KOPT-K1 (cell line): ENCODE measurements around the gene C7orf33.

Source experiments
- H3K27ac ChIP-seq: fragments of 200-600 bp; sonication (generic); 2 replicates; pipeline ENCODE4 v1.5.1; 2016; ENCODE audit warnings: antibody characterized with exemption, mild to moderate bottlenecking, low read depth, low read length; ENCODE audit not compliant: poor library complexity, severe bottlenecking
- H3K36me3 ChIP-seq: fragments of 200-600 bp; sonication (generic); 2 replicates; pipeline ENCODE4 v1.5.1; 2017; ENCODE audit warnings: antibody characterized with exemption, mild to moderate bottlenecking, low read length, moderate library complexity; ENCODE audit not compliant: insufficient read depth
- H3K9me3 ChIP-seq: fragments of 200-600 bp; sonication (generic); 2 replicates; pipeline ENCODE4 v1.5.1; 2017; ENCODE audit warnings: antibody characterized with exemption, low read length, mild to moderate bottlenecking; ENCODE audit not compliant: insufficient read depth, poor library complexity, severe bottlenecking

Gene C7orf33

DNA sequence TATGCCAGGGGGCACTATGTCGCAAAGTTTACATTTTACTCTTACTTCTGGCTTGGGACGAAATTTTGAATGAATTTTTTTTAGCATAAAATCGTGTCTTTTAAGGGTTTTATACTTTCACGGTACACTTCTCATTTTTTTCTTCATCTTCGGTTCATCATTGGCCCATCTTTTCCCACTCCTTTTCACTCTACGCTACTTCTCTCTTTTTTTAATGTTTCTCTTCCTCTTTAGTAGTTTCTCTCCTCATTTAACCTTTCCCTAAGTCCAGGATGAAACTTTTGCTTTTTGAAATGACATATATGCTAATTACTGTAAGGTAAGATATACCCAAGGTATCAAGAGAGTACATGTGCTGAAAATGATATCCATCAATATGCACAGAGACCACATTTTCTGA lies 39.5 kb downstream of the C7orf33 start:
- Histone ChIP-seq H3K27ac (no peak overlapping the region), H3K36me3 (no peaks in the 10 kb centered on the region), H3K9me3 (peaks cover 10% of the 10 kb centered on the region)

DNA sequence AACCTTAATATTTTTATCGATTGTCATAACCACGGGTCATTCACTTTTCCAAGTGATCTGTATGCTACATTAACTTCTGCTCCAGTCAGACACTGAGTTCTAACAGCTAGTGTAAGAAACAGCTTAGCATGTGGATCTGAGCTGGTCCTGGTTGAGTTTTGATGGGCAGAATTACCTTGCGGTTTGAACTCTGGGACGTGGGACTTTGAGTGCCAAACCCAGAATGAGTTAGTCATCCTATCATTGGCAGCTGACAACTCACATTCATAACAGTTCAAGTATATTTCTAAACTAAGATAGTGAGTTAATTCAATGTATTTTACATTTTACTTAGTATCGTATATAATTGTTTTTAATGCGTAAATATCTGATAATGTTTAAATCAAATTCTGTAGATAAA lies 43.2 kb downstream of the C7orf33 start:
- Histone ChIP-seq H3K27ac (no peak overlapping the region), H3K9me3 (peaks cover 10% of the 10 kb centered on the region), H3K36me3 (no peaks in the 10 kb centered on the region)

DNA sequence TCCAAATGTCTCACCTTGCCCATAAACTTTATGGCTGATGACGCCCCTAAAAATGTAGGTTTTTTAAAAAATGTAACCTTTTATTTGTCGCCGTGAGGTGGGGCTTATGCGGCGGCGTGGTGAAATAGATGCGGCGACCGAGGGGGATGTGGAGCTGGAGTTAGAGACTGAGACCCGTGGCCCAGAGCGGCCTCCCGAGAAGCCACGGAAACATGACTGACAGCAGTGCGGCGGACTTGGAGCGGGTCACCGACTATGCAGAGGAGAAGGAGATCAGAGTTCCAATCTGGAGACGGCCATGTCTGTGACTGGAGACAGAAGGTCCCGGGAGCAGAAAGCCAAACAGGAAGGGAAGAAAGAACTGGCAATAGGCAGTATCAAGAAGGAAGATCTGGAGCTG lies 46.5 kb downstream of the C7orf33 start:
- no peak overlapping the region for H3K27ac ChIP-seq
- H3K36me3 ChIP-seq = no peaks in the 10 kb centered on the region
- H3K9me3 ChIP-seq = no peaks in the 10 kb centered on the region

DNA sequence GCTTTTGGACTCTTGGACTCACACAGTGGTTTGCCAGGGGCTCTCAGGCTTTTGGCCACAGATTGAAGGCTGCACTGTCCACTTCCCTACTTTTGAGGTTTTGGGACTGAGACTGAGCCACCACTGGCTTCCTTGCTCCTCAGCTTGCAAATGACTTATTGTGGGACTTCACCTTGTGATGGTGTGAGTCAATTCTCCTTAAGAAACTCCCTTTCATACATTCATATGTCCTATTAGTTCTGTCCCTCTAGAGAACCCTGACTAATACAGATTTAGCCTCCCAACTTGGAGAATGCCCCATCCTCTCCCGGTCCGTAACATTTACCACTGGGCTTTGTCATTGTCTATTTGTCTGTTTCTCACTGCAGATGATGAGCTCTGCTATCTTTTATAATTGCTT lies 55.3 kb downstream of the C7orf33 start:
- H3K27ac ChIP-seq = no peak overlapping the region

DNA sequence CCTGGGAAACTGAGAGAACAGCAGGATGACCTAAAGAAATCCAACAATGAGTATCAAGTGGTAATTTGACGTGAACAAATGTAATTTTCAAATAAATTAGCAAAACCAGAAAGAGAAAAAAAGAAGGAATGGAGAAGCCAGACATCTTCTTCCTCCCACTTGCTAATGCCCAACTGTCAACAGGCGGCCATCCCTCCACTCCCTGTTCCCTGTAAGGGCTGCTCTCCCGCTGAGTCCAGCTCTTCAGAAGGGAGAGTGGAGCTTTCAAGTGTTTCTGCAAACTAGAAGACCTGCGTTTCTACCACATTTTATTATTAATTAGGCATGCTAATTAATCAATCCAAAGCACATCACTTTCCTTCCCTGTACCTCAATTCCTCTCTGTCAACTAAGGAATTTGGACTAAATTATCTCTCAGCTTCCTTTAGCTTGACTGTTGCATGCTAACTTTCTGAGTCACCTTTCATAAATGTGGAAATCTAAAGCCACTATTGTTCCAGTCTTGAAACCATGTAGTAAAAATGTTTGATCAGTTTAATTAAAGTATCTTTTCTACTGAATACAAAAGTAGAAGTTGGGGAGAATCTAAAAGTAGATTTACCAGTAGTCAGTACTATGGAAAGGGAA lies 59.8 kb downstream of the C7orf33 start:
- no peaks in the 10 kb centered on the region for H3K36me3 ChIP-seq
- no peak overlapping the region for H3K27ac ChIP-seq
- no peaks in the 10 kb centered on the region for H3K9me3 ChIP-seq

More for the DNA sequence above, 55.3 kb downstream of the C7orf33 start:
- H3K9me3 ChIP-seq = no peaks in the 10 kb centered on the region
- no peaks in the 10 kb centered on the region for H3K36me3 ChIP-seq

DNA sequence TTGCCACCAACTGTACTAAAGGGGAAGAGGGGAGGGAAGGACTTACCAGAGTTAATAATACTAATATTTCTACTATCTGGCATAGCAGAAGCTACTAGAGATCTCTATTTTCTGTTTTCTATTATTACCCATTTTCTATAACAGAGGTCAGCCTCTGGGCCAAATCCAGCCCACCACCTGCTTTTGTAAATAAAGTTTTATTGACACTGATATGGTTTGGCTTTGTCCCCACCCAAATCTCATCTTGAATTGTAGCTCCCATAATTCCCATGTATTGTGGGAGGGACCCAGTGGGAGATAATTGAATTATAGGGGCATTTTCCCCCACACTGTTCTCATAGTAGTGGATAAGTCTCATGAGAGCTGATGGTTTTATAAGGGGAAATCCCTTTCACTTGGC lies 62.2 kb downstream of the C7orf33 start:
- Histone ChIP-seq H3K9me3 (no peaks in the 10 kb centered on the region), H3K27ac (no peak overlapping the region), H3K36me3 (no peaks in the 10 kb centered on the region)

DNA sequence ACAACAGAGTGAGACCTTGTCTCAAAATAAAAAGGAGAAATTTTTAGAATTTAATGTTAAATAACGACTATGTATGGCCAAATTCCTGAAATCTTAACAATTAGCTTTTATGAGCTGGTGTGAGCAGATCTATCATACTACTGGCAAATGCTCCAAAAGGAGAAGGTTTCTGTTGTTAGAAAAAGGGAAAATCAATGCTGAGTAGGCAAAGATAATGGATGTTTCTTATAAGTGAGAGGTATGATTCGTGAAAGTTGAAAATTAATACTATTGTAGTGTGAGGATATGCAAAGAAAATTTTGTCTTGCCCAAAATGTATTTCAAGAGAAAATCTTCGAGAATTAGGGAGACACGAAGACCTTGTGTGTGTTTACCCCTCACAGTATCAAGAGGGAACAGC lies 67.4 kb downstream of the C7orf33 start:
- Histone ChIP-seq H3K27ac (no peak overlapping the region), H3K36me3 (no peaks in the 10 kb centered on the region), H3K9me3 (no peaks in the 10 kb centered on the region)

DNA sequence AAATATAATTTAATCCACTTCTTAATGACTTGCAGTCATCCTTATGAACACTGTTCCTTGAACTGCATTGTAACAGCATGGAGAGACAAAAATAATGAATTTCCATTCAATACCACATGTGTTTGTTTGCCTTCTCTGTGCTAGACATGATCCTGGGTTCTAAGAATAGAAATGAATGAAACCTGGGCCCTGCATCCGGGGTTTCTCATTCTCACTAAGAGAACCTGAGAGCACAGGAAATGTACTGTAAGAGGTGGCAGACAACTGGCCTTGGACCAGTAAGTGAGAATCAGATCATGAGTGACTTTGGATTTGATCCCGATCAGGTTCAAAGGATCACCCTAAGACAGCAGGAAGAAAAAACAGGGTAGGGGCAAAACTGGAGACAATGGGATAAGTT lies 70.9 kb downstream of the C7orf33 start:
- Histone ChIP-seq H3K27ac (no peak overlapping the region), H3K36me3 (no peaks in the 10 kb centered on the region), H3K9me3 (no peaks in the 10 kb centered on the region)

DNA sequence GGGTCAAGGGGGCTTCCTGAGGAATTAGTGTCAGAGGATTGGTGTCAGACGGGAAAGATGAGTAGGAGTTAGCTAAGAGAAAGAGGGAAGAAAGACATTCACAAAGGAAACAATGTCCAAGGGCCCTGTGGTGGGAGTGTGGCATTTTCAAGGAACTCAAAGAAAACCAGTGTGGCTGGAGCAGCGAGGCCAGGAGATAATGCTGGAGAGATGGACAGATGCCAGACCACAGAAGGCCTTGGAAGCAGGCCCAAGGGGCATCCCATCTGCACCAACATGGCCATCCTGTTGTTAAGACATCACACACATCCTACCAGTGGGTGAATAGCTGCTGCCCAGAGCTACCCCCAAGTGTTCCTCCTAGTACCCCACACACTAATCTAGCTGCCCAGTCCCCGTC lies 72.1 kb downstream of the C7orf33 start:
- no peak overlapping the region for H3K27ac ChIP-seq
- no peaks in the 10 kb centered on the region for H3K36me3 ChIP-seq
- no peaks in the 10 kb centered on the region for H3K9me3 ChIP-seq

DNA sequence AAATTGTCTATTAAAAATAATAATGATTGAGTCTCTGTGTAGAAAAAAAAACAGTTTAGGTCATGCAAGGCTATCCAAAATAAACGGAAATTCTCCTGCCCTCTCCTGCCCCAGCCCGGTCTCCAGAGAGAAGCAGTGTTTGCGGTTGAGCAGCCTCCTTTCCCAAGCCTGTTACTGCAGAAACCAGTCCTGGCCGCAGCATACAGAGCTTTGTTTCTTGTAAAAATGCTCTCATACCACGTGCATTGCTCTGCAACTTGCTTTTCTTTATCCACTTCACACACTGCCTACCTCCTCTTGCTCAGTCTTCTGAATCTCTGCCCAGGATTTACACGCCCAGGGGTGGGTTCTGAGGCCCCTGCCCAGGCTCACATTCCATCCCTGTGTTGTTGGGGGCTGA lies 73.8 kb downstream of the C7orf33 start:
- Histone ChIP-seq H3K9me3 (no peaks in the 10 kb centered on the region), H3K36me3 (no peaks in the 10 kb centered on the region), H3K27ac (no peak overlapping the region)

DNA sequence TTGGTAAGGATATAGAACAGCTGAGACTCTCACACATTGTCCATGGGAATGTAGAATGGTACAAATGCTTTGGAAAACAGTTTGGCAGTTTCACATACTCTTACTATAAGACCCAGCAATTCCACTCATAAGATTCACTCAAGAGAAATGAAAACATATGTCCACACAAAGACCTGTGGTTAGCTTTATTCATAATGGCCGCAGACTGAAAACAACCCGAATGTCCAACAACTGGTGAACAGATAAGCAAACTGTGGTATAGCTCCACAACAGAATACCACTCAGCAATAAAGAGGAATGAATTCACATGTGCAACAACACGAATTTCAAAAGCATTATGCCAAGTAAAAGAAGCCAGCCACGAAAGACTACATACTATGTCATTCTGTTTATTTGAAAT lies 74.7 kb downstream of the C7orf33 start:
- Histone ChIP-seq H3K36me3 (no peaks in the 10 kb centered on the region), H3K27ac (no peak overlapping the region), H3K9me3 (no peaks in the 10 kb centered on the region)
